ENCODE results near the gene UXS1. TPM values are rescaled to one million over a fixed set of nuclear protein-coding genes. Genes with fewer than 3 reads are reported as not detected.

UXS1 gene
- total RNA-seq, 1 experiment from 2014 or later: 49.1 TPM

DNA sequence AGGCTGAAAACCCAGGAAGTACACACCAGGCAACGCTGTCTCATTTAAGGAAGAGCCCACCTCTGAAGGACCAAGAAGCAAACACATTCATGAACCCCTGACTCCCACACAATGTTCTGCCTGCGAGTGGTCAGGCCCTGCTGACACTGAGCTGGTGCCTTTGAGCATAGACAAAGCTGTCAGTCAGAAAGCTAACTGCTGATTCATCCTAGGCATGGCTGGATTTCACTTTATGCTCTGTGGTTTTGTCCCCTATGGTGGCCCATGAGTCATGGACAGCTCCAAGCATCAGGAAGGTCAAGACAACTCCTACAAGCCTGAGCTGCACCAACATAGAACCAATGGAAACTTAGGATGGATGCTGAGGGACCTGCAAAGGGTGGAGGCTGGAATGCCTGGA, 78.9 kb downstream of the UXS1 start:
- H3K36me3 ChIP-seq (ENCODE audit: low read depth, low read length): no peaks in the 10 kb centered on the region; the same call in 1 of the 2 replicates

DNA sequence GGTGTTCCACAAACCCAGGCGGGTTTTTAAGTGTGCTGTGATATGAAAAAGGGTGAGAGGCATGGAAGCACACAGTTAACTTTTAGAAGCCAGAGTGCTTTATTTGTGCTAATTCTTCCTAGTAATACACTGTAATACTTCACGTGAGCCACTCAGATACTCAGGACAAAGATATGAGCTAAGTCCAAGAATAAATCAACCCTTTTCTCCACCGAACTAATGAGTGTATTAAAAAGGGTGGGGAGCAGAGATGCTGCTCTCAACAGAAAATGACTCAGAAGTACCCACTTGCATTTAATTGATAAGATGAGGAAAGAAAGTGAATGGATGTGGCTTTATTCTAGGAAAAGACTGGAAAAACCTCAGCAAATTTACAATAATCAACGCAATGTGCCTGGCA, 79.9 kb downstream of the UXS1 start:
- Histone ChIP-seq H3K9me2 (replicated peaks; ENCODE audit: low read length) (no peaks in the 10 kb centered on the region), H3K9me3 (ENCODE audit: low read length) (no peaks in the 10 kb centered on the region), H2AFZ (ENCODE audit: low read length) (no peak overlapping the region), H3K9ac (ENCODE audit: low read length) (no peak overlapping the region), H4K20me1 (ENCODE audit: low read length) (no peaks in the 10 kb centered on the region), H3K27ac (ENCODE audit: low read length) (no peak overlapping the region), H3K4me2 (ENCODE audit: low read length) (no peak overlapping the region), H3K4me1 (ENCODE audit: insufficient read depth, low read length) (peaks cover 21% of the 10 kb centered on the region), H3K79me2 (ENCODE audit: low read length) (no peaks in the 10 kb centered on the region), H3K4me3 (ENCODE audit: low read length) (no peak overlapping the region), H3F3A (ENCODE audit: low read length, unreplicated experiment) (no peaks in the 10 kb centered on the region), H3K27me3 (ENCODE audit: low read length) (no peaks in the 10 kb centered on the region), H3K36me3 (ENCODE audit: low read depth, low read length) (no peaks in the 10 kb centered on the region; the same call in 1 of the 2 replicates)
- BruUV-seq (replicated peaks): no TSS peak
- DNase-seq (no peak), ATAC-seq (no peak)
- ChIA-PET CTCF (no interaction called here), POLR2A (ENCODE audit: unreplicated experiment) (no interaction called here)
- TF ChIP-seq EZH2phosphoT487 (IDR thresholded peaks at IDR 0.05; ENCODE audit: borderline replicate concordance, low read length): no peak
- TF ChIP-seq, protein P1, sequence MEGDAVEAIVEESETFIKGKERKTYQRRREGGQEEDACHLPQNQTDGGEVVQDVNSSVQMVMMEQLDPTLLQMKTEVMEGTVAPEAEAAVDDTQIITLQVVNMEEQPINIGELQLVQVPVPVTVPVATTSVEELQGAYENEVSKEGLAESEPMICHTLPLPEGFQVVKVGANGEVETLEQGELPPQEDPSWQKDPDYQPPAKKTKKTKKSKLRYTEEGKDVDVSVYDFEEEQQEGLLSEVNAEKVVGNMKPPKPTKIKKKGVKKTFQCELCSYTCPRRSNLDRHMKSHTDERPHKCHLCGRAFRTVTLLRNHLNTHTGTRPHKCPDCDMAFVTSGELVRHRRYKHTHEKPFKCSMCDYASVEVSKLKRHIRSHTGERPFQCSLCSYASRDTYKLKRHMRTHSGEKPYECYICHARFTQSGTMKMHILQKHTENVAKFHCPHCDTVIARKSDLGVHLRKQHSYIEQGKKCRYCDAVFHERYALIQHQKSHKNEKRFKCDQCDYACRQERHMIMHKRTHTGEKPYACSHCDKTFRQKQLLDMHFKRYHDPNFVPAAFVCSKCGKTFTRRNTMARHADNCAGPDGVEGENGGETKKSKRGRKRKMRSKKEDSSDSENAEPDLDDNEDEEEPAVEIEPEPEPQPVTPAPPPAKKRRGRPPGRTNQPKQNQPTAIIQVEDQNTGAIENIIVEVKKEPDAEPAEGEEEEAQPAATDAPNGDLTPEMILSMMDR (conservative IDR thresholded peaks at IDR 0.05; ENCODE audit: low read depth, low read length): no peak
- TF ChIP-seq EZH2 (IDR thresholded peaks at IDR 0.05; ENCODE audit: low read length, unreplicated experiment): no peak
- intact Hi-C loops (cut with micrococcal nuclease): no loop called here

More for the DNA sequence above, 78.9 kb downstream of the UXS1 start:
- H3K9ac ChIP-seq (ENCODE audit: low read length): no peak overlapping the region
- no peak overlapping the region for H3K4me3 ChIP-seq (ENCODE audit: low read length)
- H3K27me3 ChIP-seq (ENCODE audit: low read length): no peaks in the 10 kb centered on the region
- no peaks in the 10 kb centered on the region for H3K79me2 ChIP-seq (ENCODE audit: low read length)
- H3F3A ChIP-seq (ENCODE audit: low read length, unreplicated experiment): no peaks in the 10 kb centered on the region
- BruUV-seq (replicated peaks): no TSS peak
- CTCF ChIA-PET: interaction anchor here (0.6 kb wide), 2 partner anchors 55 to 267 kb away, joined by 3 read pairs; no protein-coding TSS in a partner anchor
- H3K4me1 ChIP-seq (ENCODE audit: insufficient read depth, low read length): peaks cover 21% of the 10 kb centered on the region
- no peaks in the 10 kb centered on the region for H3K9me3 ChIP-seq (ENCODE audit: low read length)
- H3K9me2 ChIP-seq (replicated peaks; ENCODE audit: low read length): no peaks in the 10 kb centered on the region
- peak; percentile 88 for DNase-seq
- H3K4me2 ChIP-seq (ENCODE audit: low read length): peak overlapping the region; percentile 29
- POLR2A ChIA-PET (ENCODE audit: unreplicated experiment): no interaction called here
- no peak overlapping the region for H2AFZ ChIP-seq (ENCODE audit: low read length)
- TF ChIP-seq EZH2 (IDR thresholded peaks at IDR 0.05; ENCODE audit: low read length, unreplicated experiment) (no peak), EZH2phosphoT487 (IDR thresholded peaks at IDR 0.05; ENCODE audit: borderline replicate concordance, low read length) (no peak)
- ATAC-seq: peak; percentile 95
- no peaks in the 10 kb centered on the region for H4K20me1 ChIP-seq (ENCODE audit: low read length)
- intact Hi-C loops (cut with micrococcal nuclease): no loop called here
- H3K27ac ChIP-seq (ENCODE audit: low read length): peak overlapping the region; percentile 57

DNA sequence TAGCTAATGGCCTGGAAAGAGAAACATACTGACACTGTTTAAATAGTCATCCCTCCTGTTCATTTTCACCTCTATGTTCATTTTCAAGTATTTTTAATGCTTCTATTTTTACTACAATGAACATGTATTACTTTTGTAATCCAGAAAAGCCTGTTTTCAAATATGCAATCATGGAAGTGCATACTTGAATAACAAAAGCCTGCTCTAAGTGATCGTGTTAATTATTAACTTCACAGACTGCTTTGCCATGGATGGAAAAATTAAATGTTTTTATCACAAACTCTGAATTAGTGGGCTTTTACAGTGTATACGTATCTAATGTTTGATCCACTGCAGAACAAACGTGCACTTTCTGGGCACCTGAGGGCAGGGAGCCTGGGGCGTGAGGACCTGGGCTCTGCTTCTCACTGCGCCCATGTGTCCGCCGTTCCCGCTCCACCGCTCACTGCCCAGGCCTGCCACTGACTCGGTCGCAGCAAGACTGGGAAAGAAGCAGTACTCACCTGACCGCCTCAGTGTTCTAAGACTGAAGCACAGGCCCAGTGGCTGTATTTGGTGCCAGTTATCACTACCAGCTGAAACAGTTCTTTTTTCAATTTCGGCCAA, 80.6 kb downstream of the UXS1 start:
- no peak for ATAC-seq
- H3K4me3 ChIP-seq (ENCODE audit: low read length): no peak overlapping the region
- CTCF ChIA-PET: no interaction called here
- H3F3A ChIP-seq (ENCODE audit: low read length, unreplicated experiment): no peaks in the 10 kb centered on the region
- H3K9ac ChIP-seq (ENCODE audit: low read length): no peak overlapping the region
- no peaks in the 10 kb centered on the region for H3K79me2 ChIP-seq (ENCODE audit: low read length)
- TF ChIP-seq, protein P1 (conservative IDR thresholded peaks at IDR 0.05; ENCODE audit: low read depth, low read length): no peak
- TF ChIP-seq EZH2phosphoT487 (IDR thresholded peaks at IDR 0.05; ENCODE audit: borderline replicate concordance, low read length) (no peak), EZH2 (IDR thresholded peaks at IDR 0.05; ENCODE audit: low read length, unreplicated experiment) (no peak)
- intact Hi-C loops (cut with micrococcal nuclease): no loop called here
- no peaks in the 10 kb centered on the region for H3K9me2 ChIP-seq (replicated peaks; ENCODE audit: low read length)
- no peak overlapping the region for H2AFZ ChIP-seq (ENCODE audit: low read length)
- H3K9me3 ChIP-seq (ENCODE audit: low read length): no peaks in the 10 kb centered on the region
- H3K4me1 ChIP-seq (ENCODE audit: insufficient read depth, low read length): peaks cover 21% of the 10 kb centered on the region
- no peak overlapping the region for H3K27ac ChIP-seq (ENCODE audit: low read length)
- H3K27me3 ChIP-seq (ENCODE audit: low read length): no peaks in the 10 kb centered on the region
- no TSS peak for BruUV-seq (replicated peaks)
- H3K4me2 ChIP-seq (ENCODE audit: low read length): no peak overlapping the region
- H3K36me3 ChIP-seq (ENCODE audit: low read depth, low read length): no peaks in the 10 kb centered on the region; the same call in 1 of the 2 replicates
- POLR2A ChIA-PET (ENCODE audit: unreplicated experiment): no interaction called here
- no peaks in the 10 kb centered on the region for H4K20me1 ChIP-seq (ENCODE audit: low read length)
- DNase-seq: no peak
